Parathyroid adenoma (tissue), 2 donors: ENCODE measurements around the gene TGM3.
"Not testable (repeated sequence)": the region's sequence is repeated elsewhere in the genome, so short reads cannot be mapped to it uniquely, and the experiment has no call there.

Experiments used
- H2AFZ ChIP-seq: fragments of 300-600 bp; sonication (generic); one replicate; pipeline ENCODE4 v1.7.0; 2017; ENCODE audit warnings: antibody characterized with exemption, mild to moderate bottlenecking
- H3K27ac ChIP-seq: fragments of 300-600 bp; sonication (generic); one replicate; pipeline ENCODE4 v1.7.0; 2017
- H3K27me3 ChIP-seq: fragments of 300-600 bp; sonication (generic); one replicate; pipeline ENCODE4 v1.7.0; 2017; ENCODE audit warnings: low read length; ENCODE audit not compliant: control insufficient read depth, insufficient read depth
- H3K36me3 ChIP-seq: fragments of 300-600 bp; sonication (generic); one replicate; pipeline ENCODE4 v1.7.0; 2017; ENCODE audit warnings: low read length; ENCODE audit not compliant: control insufficient read depth, insufficient read depth
- H3K4me1 ChIP-seq: fragments of 300-600 bp; sonication (generic); one replicate; pipeline ENCODE4 v1.7.0; 2017; ENCODE audit warnings: control low read depth
- H3K4me2 ChIP-seq: fragments of 300-600 bp; sonication (generic); one replicate; pipeline ENCODE4 v1.7.0; 2017; ENCODE audit warnings: low read length
- H3K4me3 ChIP-seq: fragments of 300-600 bp; sonication (generic); one replicate; pipeline ENCODE4 v1.7.0; 2017; ENCODE audit warnings: low read depth, low read length
- H3K79me2 ChIP-seq: fragments of 300-600 bp; sonication (generic); one replicate; pipeline ENCODE4 v1.7.0; 2017; ENCODE audit warnings: control low read depth
- H3K9ac ChIP-seq: fragments of 300-600 bp; sonication (generic); one replicate; pipeline ENCODE4 v1.7.0; 2017; ENCODE audit warnings: mild to moderate bottlenecking
- H3K9me3 ChIP-seq: fragments of 300-600 bp; sonication (generic); one replicate; pipeline ENCODE4 v1.7.0; 2017; ENCODE audit warnings: low read length; ENCODE audit not compliant: control insufficient read depth
- TF ChIP-seq, protein P1 (sequence below): fragments of 300-600 bp; sonication (generic); IDR thresholded peaks from one replicate; pipeline ENCODE4 v1.7.0; 2017; ENCODE audit warnings: antibody characterized with exemption, mild to moderate bottlenecking
- donor health status: primary hyperparathyroidism.

The TGM3 gene

DNA sequence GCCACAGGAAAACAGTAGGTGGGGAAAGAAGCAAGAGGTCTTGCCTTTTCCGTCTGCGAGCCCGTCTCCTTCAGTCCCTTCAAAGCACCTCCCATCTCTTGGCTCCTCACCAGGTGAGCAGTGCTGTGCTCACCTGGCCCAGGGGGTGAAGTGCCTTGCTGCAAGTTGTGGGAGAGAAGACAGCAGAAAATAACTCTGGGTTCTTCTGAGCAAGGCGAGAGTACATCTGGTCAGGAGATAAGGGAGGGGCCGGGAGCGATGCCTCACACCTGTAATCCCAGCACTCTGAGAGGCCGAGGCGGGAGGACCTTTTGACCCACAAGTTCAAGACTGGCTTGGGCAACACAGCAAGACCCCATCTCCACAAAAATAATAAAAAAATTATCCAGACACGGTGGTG lies 35.6 kb upstream of the TGM3 start:
- TF ChIP-seq, protein P1, sequence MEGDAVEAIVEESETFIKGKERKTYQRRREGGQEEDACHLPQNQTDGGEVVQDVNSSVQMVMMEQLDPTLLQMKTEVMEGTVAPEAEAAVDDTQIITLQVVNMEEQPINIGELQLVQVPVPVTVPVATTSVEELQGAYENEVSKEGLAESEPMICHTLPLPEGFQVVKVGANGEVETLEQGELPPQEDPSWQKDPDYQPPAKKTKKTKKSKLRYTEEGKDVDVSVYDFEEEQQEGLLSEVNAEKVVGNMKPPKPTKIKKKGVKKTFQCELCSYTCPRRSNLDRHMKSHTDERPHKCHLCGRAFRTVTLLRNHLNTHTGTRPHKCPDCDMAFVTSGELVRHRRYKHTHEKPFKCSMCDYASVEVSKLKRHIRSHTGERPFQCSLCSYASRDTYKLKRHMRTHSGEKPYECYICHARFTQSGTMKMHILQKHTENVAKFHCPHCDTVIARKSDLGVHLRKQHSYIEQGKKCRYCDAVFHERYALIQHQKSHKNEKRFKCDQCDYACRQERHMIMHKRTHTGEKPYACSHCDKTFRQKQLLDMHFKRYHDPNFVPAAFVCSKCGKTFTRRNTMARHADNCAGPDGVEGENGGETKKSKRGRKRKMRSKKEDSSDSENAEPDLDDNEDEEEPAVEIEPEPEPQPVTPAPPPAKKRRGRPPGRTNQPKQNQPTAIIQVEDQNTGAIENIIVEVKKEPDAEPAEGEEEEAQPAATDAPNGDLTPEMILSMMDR, result no peak
- no peak overlapping the region for H3K9ac ChIP-seq
- no peaks in the 10 kb centered on the region for H3K36me3 ChIP-seq

DNA sequence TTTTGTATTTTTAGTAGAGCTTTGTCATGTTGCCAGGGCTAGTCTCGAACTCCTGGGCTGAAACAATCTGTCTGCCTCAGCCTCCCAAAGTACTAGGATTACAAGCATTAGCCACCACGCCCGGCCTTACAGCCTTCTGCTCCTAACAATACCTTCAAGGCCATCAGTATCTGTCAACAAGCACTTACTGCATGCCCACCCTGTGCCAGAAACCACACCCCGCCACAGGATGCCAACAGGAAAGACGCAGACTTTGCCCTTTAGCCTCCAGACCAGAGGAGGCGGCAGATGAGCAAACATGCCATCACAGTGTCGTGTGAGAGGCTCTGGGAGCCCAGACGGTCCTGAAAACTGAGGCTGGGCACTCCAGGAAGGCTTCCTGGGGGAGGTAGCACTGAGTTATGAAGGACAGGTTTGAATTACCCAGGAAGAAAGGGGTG lies 34.7 kb upstream of the TGM3 start:
- H2AFZ ChIP-seq, result no peak overlapping the region
- TF ChIP-seq, protein P1, result no peak
- H3K9ac ChIP-seq, result no peak overlapping the region
- H3K9me3 ChIP-seq, result no peaks in the 10 kb centered on the region
- no peaks in the 10 kb centered on the region for H3K27me3 ChIP-seq
- no peak overlapping the region for H3K27ac ChIP-seq
- H3K79me2 ChIP-seq, result no peaks in the 10 kb centered on the region
- no peak overlapping the region for H3K4me2 ChIP-seq
- no peaks in the 10 kb centered on the region for H3K36me3 ChIP-seq
- H3K4me3 ChIP-seq, result no peak overlapping the region
- no peaks in the 10 kb centered on the region for H3K4me1 ChIP-seq

More for the DNA sequence above, 35.6 kb upstream of the TGM3 start:
- Histone ChIP-seq H3K4me2 (no peak overlapping the region), H2AFZ (no peak overlapping the region), H3K4me3 (no peak overlapping the region), H3K79me2 (no peaks in the 10 kb centered on the region), H3K4me1 (no peaks in the 10 kb centered on the region), H3K27ac (no peak overlapping the region), H3K27me3 (no peaks in the 10 kb centered on the region), H3K9me3 (no peaks in the 10 kb centered on the region)

DNA sequence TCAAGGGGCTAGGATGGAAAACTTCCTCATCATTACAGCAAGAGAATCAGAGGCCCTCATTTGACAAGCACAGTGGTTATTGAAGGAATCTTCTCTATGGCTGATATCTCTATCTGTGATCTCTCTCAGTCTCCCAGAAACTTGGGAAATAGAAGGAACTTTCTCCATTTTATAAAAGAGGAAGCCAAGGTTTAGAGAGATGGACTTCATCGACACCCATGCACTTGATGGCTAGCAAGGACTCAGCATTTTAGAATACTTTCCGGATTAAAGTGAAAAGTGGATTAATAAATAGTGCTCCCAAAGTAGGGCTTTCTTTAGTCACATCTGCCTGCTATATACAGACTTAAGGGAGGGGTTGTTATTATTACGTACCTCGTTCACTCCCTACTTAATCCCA lies 34.2 kb upstream of the TGM3 start:
- H3K9me3 ChIP-seq, result no peaks in the 10 kb centered on the region
- H3K9ac ChIP-seq, result no peak overlapping the region
- no peaks in the 10 kb centered on the region for H3K27me3 ChIP-seq
- H3K36me3 ChIP-seq, result no peaks in the 10 kb centered on the region
- TF ChIP-seq, protein P1, result no peak
- no peak overlapping the region for H3K27ac ChIP-seq
- H3K4me2 ChIP-seq, result no peak overlapping the region
- H3K4me1 ChIP-seq, result no peaks in the 10 kb centered on the region
- no peak overlapping the region for H2AFZ ChIP-seq
- H3K4me3 ChIP-seq, result no peak overlapping the region
- no peaks in the 10 kb centered on the region for H3K79me2 ChIP-seq

DNA sequence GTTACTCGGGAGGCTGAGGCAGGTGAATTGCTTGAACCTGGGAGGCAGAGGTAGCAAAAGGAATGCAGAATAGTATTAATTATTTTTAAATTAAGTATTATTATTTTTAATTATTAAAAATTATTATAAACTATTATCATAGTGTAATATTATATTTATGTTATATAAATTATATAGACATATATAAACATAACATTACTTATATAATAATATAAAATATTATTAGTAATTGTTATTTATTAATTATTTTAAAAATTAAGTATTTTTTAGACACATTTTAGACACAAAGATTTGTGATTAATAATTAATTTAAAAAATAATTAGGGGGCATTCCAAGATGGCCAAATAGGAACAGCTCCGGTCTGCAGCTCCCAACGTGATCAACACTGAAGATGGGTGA lies 31.7 kb upstream of the TGM3 start:
- TF ChIP-seq, protein P1, result no peak
- Histone ChIP-seq H3K27ac (no peak overlapping the region), H3K4me2 (no peak overlapping the region), H3K4me3 (no peak overlapping the region), H3K27me3 (no peaks in the 10 kb centered on the region), H3K79me2 (no peaks in the 10 kb centered on the region), H3K4me1 (no peaks in the 10 kb centered on the region), H3K9me3 (no peaks in the 10 kb centered on the region), H3K9ac (no peak overlapping the region), H2AFZ (no peak overlapping the region), H3K36me3 (no peaks in the 10 kb centered on the region)

DNA sequence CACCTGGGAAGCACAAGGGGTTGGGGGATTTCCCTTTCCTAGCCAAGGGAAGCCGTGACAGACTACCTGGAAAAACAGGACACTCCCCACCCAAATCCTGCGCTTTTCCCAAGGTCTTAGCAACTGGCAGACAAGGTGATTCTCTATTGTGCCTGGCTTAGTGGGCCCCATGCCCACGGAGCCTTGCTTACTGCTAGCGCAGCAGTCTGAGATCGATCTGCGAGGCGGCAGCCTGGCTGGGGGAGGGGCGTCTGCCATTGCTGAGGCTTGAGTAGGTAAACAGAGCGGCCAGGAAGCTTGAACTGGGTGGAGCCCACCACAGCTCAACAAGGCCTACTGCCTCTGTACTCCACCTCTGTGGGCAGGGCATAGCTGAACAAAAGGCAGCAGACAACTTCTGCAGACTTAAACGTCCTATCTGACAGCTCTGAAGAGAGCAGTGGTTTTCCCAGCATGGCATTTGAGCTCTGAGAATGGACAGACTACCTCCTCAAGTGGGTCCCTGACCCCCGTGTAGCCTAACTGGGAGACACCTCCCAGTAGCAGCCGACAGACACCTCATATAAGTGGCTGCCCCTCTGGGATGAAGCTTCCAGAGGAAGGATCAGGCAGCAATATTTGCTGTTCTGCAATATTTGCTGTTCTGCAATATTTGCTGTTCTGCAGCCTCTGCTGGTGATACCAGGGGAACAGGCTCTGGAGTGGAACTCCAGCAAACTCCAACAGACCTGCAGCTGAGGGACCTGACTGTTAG lies 31.0 kb upstream of the TGM3 start:
- not testable (repeated sequence) for H3K4me1 ChIP-seq, H2AFZ ChIP-seq, H3K27me3 ChIP-seq, H3K9ac ChIP-seq, H3K4me2 ChIP-seq, H3K4me3 ChIP-seq, H3K9me3 ChIP-seq, H3K36me3 ChIP-seq, H3K27ac ChIP-seq, H3K79me2 ChIP-seq
